Activated CD4-positive, alpha-beta T cell treated with anti-CD3 and anti-CD28 coated beads, Interleukin-2, amount 50 U/mL, for 16 hours (primary cell): ENCODE measurements around the gene GGCX.
"Not testable (repeated sequence)": the region's sequence is repeated elsewhere in the genome, so short reads cannot be mapped to it uniquely, and the experiment has no call there.

Experiments
- DNase-seq: peaks from one replicate; pipeline ENCODE4 v3.0.0-alpha.2; 2020

Gene GGCX

GRCh38 chr2:85561280-85562212 is at the start of gene GGCX:
GGCX (minus strand) TSS chr2:85561493; CDS start chr2:85561428, 65 bp downstream.
- DNase-seq, result peak; percentile 97

GRCh38 chr2:85607268-85608215 is 46.2 kb upstream of the GGCX start:
- DNase-seq, result no peak

GRCh38 chr2:85606116-85606455 is 44.8 kb upstream of the GGCX start:
- no peak for DNase-seq

- DNase-seq, result no peak
Measured at GRCh38 chr2:85605406-85606115, 44.3 kb upstream of the GGCX start.

- DNase-seq, result no peak
Measured at GRCh38 chr2:85604568-85605339, 43.5 kb upstream of the GGCX start.

- not testable (repeated sequence) for DNase-seq
Measured at GRCh38 chr2:85604133-85604444, 42.8 kb upstream of the GGCX start.

- DNase-seq, result peak; percentile 86
Measured at GRCh38 chr2:85602476-85603234, 41.4 kb upstream of the GGCX start, which contains the start of gene TMEM150A. TMEM150A (minus strand) TSS chr2:85602698; CDS start chr2:85601948, 750 bp downstream.

GRCh38 chr2:85601771-85602475 is 40.6 kb upstream of the GGCX start:
- DNase-seq, result no peak

- DNase-seq, result no peak
Measured at GRCh38 chr2:85600951-85601770, 39.9 kb upstream of the GGCX start.

- no peak for DNase-seq
Measured at GRCh38 chr2:85600235-85600575, 38.9 kb upstream of the GGCX start.

- DNase-seq, result no peak
Measured at GRCh38 chr2:85599468-85600234, 38.4 kb upstream of the GGCX start.

GRCh38 chr2:85598594-85599340 is 37.5 kb upstream of the GGCX start:
- no peak for DNase-seq

- DNase-seq, result no peak
Measured at GRCh38 chr2:85597241-85597640, 35.9 kb upstream of the GGCX start.

- DNase-seq, result no peak
Measured at GRCh38 chr2:85596486-85597143, 35.3 kb upstream of the GGCX start.

GRCh38 chr2:85596026-85596333 is 34.7 kb upstream of the GGCX start:
- no peak for DNase-seq

- DNase-seq, result peak; percentile 97
Measured at GRCh38 chr2:85595301-85596025, 34.2 kb upstream of the GGCX start, which contains the start of gene RNF181. RNF181 (plus strand) TSS chr2:85595745; CDS start chr2:85595764, 19 bp downstream.

GRCh38 chr2:85594715-85595300 is 33.5 kb upstream of the GGCX start:
- DNase-seq, result no peak
